Activated naive CD8-positive, alpha-beta T cell (primary cell): Measurements from ENCODE around the gene ARL8B.
"Not testable (repeated sequence)": the region's sequence is repeated elsewhere in the genome, so short reads cannot be mapped to it uniquely, and the experiment has no call there.

Experiments
- H3K27ac Mint-ChIP-seq: one replicate; pipeline ENCODE4 v1.8.0; 2021; ENCODE audit warnings: mixed read lengths
- H3K27me3 Mint-ChIP-seq: one replicate; pipeline ENCODE4 v1.8.0; 2021; ENCODE audit warnings: mixed read lengths
- H3K36me3 Mint-ChIP-seq: one replicate; pipeline ENCODE4 v1.8.0; 2021; ENCODE audit warnings: mixed read lengths
- H3K4me1 Mint-ChIP-seq: one replicate; pipeline ENCODE4 v1.8.0; 2021; ENCODE audit warnings: low read depth, mixed read lengths
- H3K4me3 Mint-ChIP-seq: one replicate; pipeline ENCODE4 v1.8.0; 2021; ENCODE audit warnings: mild to moderate bottlenecking, mixed read lengths
- H3K9me3 Mint-ChIP-seq: one replicate; pipeline ENCODE4 v1.8.0; 2021; ENCODE audit warnings: low read depth, mixed read lengths

ARL8B gene

DNA sequence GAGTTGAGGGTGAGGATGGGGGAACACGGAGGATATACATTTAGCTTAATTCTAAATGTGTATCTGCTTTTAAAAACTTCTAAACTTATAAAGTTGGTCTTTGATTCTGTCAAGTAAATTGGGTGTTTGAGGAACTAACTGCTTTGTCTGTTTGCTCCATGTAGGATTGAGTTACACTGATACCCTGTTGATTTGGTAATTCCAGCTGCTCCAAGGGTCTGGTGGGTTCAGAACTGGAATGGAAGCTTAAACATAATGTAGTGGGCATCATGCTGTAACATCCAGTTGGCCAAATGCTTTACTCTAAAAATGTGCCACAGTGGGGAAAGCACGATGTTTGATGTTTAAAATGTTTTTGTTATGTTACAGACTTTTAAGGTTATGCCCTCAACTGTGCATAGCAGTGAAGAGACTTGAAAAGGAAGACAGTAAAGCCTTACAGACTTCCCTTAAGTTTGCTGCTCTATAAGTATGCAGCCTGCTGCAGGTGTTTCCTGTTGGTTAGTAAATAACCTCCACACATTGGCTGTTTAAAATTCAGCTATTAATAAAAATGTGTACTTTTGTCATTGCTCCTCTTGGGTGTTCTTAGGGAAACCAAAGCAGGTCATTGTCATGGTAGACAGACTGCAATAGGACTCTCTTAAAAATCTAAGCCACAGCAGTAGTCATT, 59.5 kb downstream of the ARL8B start:
- peak overlapping the region; percentile 28 for H3K27ac Mint-ChIP-seq
- no peaks in the 10 kb centered on the region for H3K27me3 Mint-ChIP-seq
- no peaks in the 10 kb centered on the region for H3K9me3 Mint-ChIP-seq
- H3K36me3 Mint-ChIP-seq, result peaks cover 6% of the 10 kb centered on the region
- no peak overlapping the region for H3K4me3 Mint-ChIP-seq
- H3K4me1 Mint-ChIP-seq, result peaks cover 9% of the 10 kb centered on the region

- H3K36me3 Mint-ChIP-seq, H3K27me3 Mint-ChIP-seq, H3K4me3 Mint-ChIP-seq, H3K9me3 Mint-ChIP-seq, H3K27ac Mint-ChIP-seq: not testable (repeated sequence)
- H3K4me1 Mint-ChIP-seq, result peaks cover 14% of the 10 kb centered on the region
These were observed 61.6 kb downstream of the ARL8B start for GRCh38 chr3:5183714-5184113.

DNA sequence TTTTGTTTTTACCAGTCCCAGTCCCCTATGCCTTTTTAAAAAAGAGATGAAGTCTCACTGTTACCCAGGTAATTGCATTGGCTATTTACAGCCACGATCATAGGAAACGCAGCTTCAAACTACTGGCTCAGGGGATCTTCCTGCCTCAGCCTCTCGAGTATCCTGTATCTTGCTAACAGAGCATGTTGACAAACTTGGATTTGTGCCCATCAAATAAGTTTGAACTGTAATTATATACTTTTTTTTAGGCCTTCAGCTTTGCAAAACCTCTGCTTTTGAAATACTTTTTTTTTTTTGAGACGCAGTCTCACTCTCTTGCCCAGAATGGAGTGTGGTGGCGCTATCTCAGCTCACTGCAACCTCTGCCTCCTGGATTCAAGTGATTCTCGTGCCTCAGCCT, 62.4 kb downstream of the ARL8B start:
- no peaks in the 10 kb centered on the region for H3K27me3 Mint-ChIP-seq
- peak overlapping the region; percentile 58 for H3K27ac Mint-ChIP-seq
- no peak overlapping the region for H3K4me3 Mint-ChIP-seq
- peaks cover 3% of the 10 kb centered on the region for H3K36me3 Mint-ChIP-seq
- H3K4me1 Mint-ChIP-seq, result peaks cover 15% of the 10 kb centered on the region
- no peaks in the 10 kb centered on the region for H3K9me3 Mint-ChIP-seq

GRCh38 chr3:5185093-5185673, 63.1 kb downstream of the ARL8B start:
- H3K4me3 Mint-ChIP-seq, result no peak overlapping the region
- peak overlapping the region; percentile 16 for H3K27ac Mint-ChIP-seq
- H3K4me1 Mint-ChIP-seq, result peaks cover 22% of the 10 kb centered on the region

DNA sequence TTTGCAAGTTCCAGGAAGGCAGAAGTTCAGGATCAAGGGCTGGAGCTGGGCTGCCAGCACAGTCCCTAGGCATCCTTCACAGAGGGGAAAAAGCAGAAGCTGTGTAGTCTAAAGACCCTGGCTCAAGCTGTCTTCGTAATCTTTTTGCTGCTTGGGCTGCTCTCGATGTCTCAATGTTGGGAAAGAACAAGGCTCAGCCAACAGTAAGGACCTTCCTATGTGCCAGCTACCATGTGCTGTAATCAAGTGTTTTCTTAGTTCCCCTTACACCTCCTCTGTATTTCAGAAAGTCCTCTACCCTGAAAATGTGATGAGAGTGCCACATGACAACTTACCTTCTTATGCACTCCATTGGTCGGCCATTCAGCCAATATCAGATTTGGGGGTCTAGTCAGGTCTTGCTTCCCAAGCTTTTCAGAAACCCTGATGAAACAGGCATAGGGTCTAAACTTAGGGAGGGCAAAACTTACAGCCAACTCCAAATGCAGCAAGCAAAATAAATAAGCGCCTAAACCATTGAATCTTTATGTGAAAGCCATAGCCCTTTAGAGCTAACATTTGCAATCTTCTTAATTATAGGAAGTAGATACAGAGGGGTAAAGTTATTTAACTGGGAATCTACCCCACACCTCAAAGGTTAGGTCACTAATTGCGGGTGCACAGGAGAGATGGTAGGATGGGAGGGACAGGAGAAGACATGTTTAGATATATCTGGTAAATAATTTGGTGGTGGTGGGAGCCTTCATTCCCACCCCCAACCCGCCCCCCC, 64.2 kb downstream of the ARL8B start:
- Mint-ChIP-seq H3K36me3 (peaks cover under 1% of the 10 kb centered on the region), H3K27ac (peak overlapping the region; percentile 58), H3K4me3 (peak overlapping the region; percentile 39), H3K9me3 (no peaks in the 10 kb centered on the region), H3K27me3 (no peaks in the 10 kb centered on the region), H3K4me1 (peaks cover 23% of the 10 kb centered on the region)

More at GRCh38 chr3:5185093-5185673, 63.1 kb downstream of the ARL8B start:
- no peaks in the 10 kb centered on the region for H3K9me3 Mint-ChIP-seq
- H3K27me3 Mint-ChIP-seq, result no peaks in the 10 kb centered on the region
- peaks cover 3% of the 10 kb centered on the region for H3K36me3 Mint-ChIP-seq

DNA sequence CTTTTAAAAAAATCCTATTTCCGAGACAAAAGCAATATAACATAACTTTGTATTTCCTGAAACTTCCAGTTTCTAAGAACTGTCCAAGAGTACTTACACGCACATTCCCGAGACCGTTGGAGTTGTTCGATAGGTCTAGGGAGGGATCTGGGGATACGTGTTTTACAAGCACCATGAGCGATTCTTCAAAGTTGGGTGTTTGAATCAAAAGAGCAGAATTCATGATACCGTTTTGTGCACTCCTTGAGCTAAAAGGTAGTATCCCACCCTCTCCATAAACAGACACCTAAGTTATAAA, 64.7 kb downstream of the ARL8B start:
- peaks cover 2% of the 10 kb centered on the region for H3K36me3 Mint-ChIP-seq
- H3K27me3 Mint-ChIP-seq, result no peaks in the 10 kb centered on the region
- H3K27ac Mint-ChIP-seq, result peak overlapping the region; percentile 95
- H3K4me1 Mint-ChIP-seq, result peaks cover 28% of the 10 kb centered on the region
- peaks cover 3% of the 10 kb centered on the region for H3K9me3 Mint-ChIP-seq
- H3K4me3 Mint-ChIP-seq, result peak overlapping the region; percentile 92

DNA sequence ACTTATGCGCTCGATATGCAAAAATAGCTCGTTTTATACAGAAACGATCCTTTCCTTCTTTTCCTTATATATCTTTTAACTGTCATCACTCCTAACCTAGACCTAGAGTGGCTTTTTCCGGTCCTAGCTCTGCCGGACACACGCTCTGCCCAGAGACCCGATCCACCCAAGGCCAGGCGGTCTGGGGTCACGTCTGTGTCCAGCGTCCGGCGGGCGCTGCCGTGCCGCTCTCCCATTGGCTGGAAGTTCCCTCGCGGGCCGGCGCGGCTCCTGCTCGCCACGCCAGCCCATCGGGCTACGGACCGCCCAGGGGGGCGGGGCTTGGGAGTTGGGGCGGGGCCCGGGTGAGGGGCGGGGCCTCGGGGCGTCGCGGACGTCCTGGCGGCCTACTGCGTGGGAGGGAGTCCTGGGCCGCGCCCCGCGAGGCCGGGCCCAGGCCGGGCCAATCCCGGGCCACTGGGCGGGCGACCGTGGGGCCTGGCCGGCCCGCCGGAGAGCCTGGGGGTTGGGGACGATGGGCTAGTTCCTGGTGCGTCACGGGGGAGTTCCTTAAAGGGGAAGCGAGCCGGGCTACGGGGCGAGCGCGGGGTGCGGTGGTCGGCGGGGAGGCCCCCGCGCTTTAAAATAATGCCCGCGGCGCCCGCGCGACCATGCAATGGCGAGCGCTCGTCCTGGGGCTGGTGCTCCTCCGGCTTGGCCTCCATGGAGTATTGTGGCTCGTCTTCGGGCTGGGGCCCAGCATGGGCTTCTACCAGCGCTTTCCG, 65.2 kb downstream of the ARL8B start, which contains the start of gene EDEM1:
TSS of gene EDEM1 (plus strand) at position 552 of the 764 bp plus-strand sequence. CDS start at position 651, 99 bp downstream.
- peak within 1 kb of the TSS; percentile 100 for H3K4me3 Mint-ChIP-seq
- peaks cover 3% of the 10 kb centered on the region for H3K9me3 Mint-ChIP-seq
- H3K27ac Mint-ChIP-seq, result peak within 1 kb of the TSS; percentile 100
- peaks cover 7% of the 10 kb centered on the region for H3K36me3 Mint-ChIP-seq
- H3K27me3 Mint-ChIP-seq, result no peaks in the 10 kb centered on the region
- H3K4me1 Mint-ChIP-seq, result peaks cover 33% of the 10 kb centered on the region

DNA sequence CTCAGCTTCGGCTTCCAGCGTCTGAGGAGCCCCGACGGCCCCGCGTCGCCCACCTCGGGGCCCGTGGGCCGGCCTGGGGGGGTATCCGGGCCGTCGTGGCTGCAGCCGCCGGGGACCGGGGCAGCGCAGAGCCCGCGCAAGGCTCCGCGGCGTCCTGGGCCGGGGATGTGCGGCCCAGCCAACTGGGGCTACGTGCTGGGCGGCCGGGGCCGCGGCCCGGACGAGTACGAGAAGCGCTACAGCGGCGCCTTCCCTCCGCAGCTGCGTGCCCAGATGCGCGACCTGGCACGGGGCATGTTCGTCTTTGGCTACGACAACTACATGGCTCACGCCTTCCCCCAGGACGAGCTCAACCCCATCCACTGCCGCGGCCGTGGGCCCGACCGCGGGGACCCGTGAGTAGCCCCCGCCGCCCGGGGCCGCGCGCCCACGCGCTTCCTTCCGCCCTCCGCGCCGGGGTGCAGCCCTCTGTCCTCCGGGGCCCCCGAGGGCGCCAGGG, 65.9 kb downstream of the ARL8B start:
- Mint-ChIP-seq H3K4me3 (peak overlapping the region; percentile 100), H3K4me1 (peaks cover 40% of the 10 kb centered on the region), H3K36me3 (peaks cover 9% of the 10 kb centered on the region), H3K27me3 (no peaks in the 10 kb centered on the region), H3K9me3 (peaks cover 3% of the 10 kb centered on the region), H3K27ac (peak overlapping the region; percentile 100)

GRCh38 chr3:5188419-5189221, 66.5 kb downstream of the ARL8B start:
- H3K9me3 Mint-ChIP-seq, result peaks cover 3% of the 10 kb centered on the region
- H3K36me3 Mint-ChIP-seq, result peaks cover 13% of the 10 kb centered on the region
- H3K4me3 Mint-ChIP-seq, result peak overlapping the region; percentile 100
- peak overlapping the region; percentile 100 for H3K27ac Mint-ChIP-seq
- peaks cover 43% of the 10 kb centered on the region for H3K4me1 Mint-ChIP-seq
- no peaks in the 10 kb centered on the region for H3K27me3 Mint-ChIP-seq

- H3K4me1 Mint-ChIP-seq, result peaks cover 60% of the 10 kb centered on the region
- H3K36me3 Mint-ChIP-seq, result peaks cover 16% of the 10 kb centered on the region
- peak overlapping the region; percentile 100 for H3K27ac Mint-ChIP-seq
- H3K27me3 Mint-ChIP-seq, result no peaks in the 10 kb centered on the region
- H3K9me3 Mint-ChIP-seq, result peaks cover 3% of the 10 kb centered on the region
- peak overlapping the region; percentile 100 for H3K4me3 Mint-ChIP-seq
These were observed 68.2 kb downstream of the ARL8B start for GRCh38 chr3:5190147-5190791.

DNA sequence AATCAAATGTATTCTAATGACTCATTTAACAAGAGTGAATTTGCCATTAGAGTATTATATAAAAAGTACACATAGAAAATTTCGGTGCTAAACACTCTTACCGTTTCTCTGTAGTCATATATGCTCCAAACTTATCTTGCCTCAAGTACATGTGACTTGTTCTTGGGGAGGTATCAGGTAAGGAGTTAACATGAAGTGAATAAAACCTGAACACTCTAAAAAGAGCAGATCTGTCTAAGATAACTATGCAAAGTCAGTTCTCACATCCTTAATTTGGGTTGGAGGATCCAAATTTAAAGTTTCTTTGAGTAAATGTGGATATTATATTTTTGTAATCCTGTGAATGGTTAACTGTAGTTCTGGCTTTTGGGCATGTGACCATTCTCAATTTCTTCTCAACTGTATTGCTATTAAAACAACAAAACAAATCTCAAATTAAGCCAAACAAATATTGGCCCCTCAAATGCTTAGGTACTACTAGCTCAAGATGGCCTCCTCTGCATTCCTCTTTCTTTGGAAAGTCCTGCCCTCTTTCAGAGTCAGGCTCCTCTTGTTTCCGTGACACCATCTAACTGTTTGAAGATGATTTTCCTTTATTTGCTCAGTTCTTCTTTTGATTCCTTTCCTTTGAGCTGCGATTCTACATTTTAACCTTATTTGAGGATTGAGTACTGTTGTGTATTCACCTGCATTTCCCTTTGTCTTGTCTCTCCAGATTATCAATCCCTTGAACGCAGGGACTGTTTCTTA, 69.6 kb downstream of the ARL8B start:
- Mint-ChIP-seq H3K27ac (peak overlapping the region; percentile 93), H3K4me3 (peak overlapping the region; percentile 77), H3K36me3 (peaks cover 23% of the 10 kb centered on the region), H3K4me1 (peaks cover 69% of the 10 kb centered on the region), H3K27me3 (no peaks in the 10 kb centered on the region), H3K9me3 (peaks cover 3% of the 10 kb centered on the region)

GRCh38 chr3:5192571-5193365, 70.7 kb downstream of the ARL8B start:
- peaks cover 74% of the 10 kb centered on the region for H3K4me1 Mint-ChIP-seq
- H3K9me3 Mint-ChIP-seq, result peaks cover 3% of the 10 kb centered on the region
- peak overlapping the region; percentile 93 for H3K27ac Mint-ChIP-seq
- no peaks in the 10 kb centered on the region for H3K27me3 Mint-ChIP-seq
- H3K36me3 Mint-ChIP-seq, result peaks cover 31% of the 10 kb centered on the region
- H3K4me3 Mint-ChIP-seq, result peak overlapping the region; percentile 77
